Heart right ventricle (tissue), 16 donors: ENCODE data around the gene NUDT8. TPM values are rescaled to one million over a fixed set of nuclear protein-coding genes. Genes with fewer than 3 reads are reported as not detected.

Experiments used
- ATAC-seq, 8 donors: fragments of 200-7000 bp; cut with Tn5 transposase; one replicate each; pipeline ENCODE4 v1.9.1; 2020; ENCODE audit warnings: mild to moderate bottlenecking in 8 of 8, moderate library complexity in 8 of 8, moderate number of reproducible peaks in 1 of 8
- DNase-seq, 2 donors: peaks; one replicate each; pipeline ENCODE4 v3.0.0-alpha.2; 2020
- H3K27ac ChIP-seq, 10 donors: fragments of 200-600 bp; sonication (generic) in 2 of 10; one replicate each; pipeline versions ENCODE4 v1.5.0 to v1.8.0; 2020 to 2022; ENCODE audit warnings: mild to moderate bottlenecking in 3 of 10
- H3K27me3 ChIP-seq, 7 donors: fragments of 200-600 bp; one replicate each; pipeline ENCODE4 v1.8.0; 2021 to 2022; ENCODE audit warnings: mild to moderate bottlenecking in 2 of 7
- H3K36me3 ChIP-seq, 9 donors: fragments of 200-600 bp; sonication (generic) in 1 of 9; one replicate each; pipeline versions ENCODE4 v1.5.0 to v1.8.0; 2020 to 2022; ENCODE audit warnings: mild to moderate bottlenecking in 2 of 9
- H3K4me1 ChIP-seq, 9 donors: fragments of 200-600 bp; sonication (generic) in 1 of 9; one replicate each; pipeline versions ENCODE4 v1.5.0 to v1.8.0; 2020 to 2022; ENCODE audit warnings: mild to moderate bottlenecking in 4 of 9
- H3K4me3 ChIP-seq, 10 donors: fragments of 200-600 bp; sonication (generic) in 2 of 10; one replicate each; pipeline versions ENCODE4 v1.5.0 to v1.8.0; 2020 to 2022; ENCODE audit warnings: mild to moderate bottlenecking in 7 of 10, moderate library complexity in 2 of 10
- H3K9me3 ChIP-seq, 11 donors: fragments of 200-600 bp in 10 of 11; sonication (generic) in 2 of 11; one replicate each; pipeline versions ENCODE4 v1.5.0 to v1.8.0; 2013 to 2022; ENCODE audit warnings: mild to moderate bottlenecking in 2 of 11, control low read depth in 1 of 11, moderate library complexity in 1 of 11
- CTCF ChIP-seq, 9 donors: fragments of 200-600 bp; sonication (generic) in 2 of 9; IDR thresholded peaks; one replicate each; pipeline versions ENCODE4 v1.5.0 to v1.8.0; 2021 to 2022; ENCODE audit warnings: antibody characterized with exemption in 9 of 9, mild to moderate bottlenecking in 5 of 9, moderate library complexity in 1 of 9
- WGBS, 2 donors: extraction: QIAGEN DNeasy Blood & Tissue Kit; methylation state at CpG; one replicate each; pipeline ENCODE4 v1.1.7; 2013; ENCODE audit warnings: inconsistent platforms in 1 of 2; 5-methylcytosine and 5-hydroxymethylcytosine counted together
- intact Hi-C, 10 donors: fragments of 100-400 bp; cut with DNase I; formaldehyde crosslinking; loops; one replicate each; pipeline versions ENCODE4 v1.11.1 to v1.14.2; 2022
- polyA plus RNA-seq, 2 donors: library from polyadenylated mRNA; stranded (reverse); fragments of 200-250 nt; gene quantifications; one replicate each; pipeline ENCODE4 v1.2.3, GENCODE V29; 2013
- total RNA-seq, 10 donors: library from RNA; stranded (reverse); fragmentation: NEBNext Ultra II Directional in 3 of 10; extraction: Animal tissue kit (Norgen Biotek cat#: 25700) in 3 of 10; gene quantifications; one replicate each; pipeline versions ENCODE4 v1.2.1 to v1.2.4, GENCODE V29; 2021 to 2023
- donor health status: Arrhythmogenic right ventricular cardiomyopathy.
- donor health status: ischemic (EF 13 %, LVEDD 7.1; RV severe dilation, severe dysfunction).
- donor health status: healthy with polysubstance abuse.
- donor health status: DM: no; HTN: yes; CAD: no.
- donor health status: DM: no; HTN: no; CAD: no.
- donor health status: ischemic (EF 25% LVEDD 6.9; RV normal size, moderate dysfunction).
- donor health status: ischemic (EF 25% LVEDD 5.7; RV mildly dilated, moderate dysfunction).
- donor health status: healthy.
- donor health status: DM: yes; HTN: yes; CAD: no.
- donor health status: Ischemic cardiomyopathy.
- donor health status: ischemic (EF 35%, LVEDD 5.7; RV mildly dilated, moderate dysfunction).
- donor health status: nonischemic (EF 11% LVEDD 7.7; RV severe dilation, severe dysfunction).
- donor health status: DM: yes; HTN: yes; CAD: no.
- donor health status: PGD.
- donor health status: ischemic (EF 29% LVEDD 5.4; RV normal size, mild dysfunction).
- donor health status: nonischemic (EF 23%, LVEDD 6.1; RV moderate dilation, normal function).

Gene NUDT8
- total and polyA plus RNA-seq, 12 donors: 40.5 to 107 (median 51.7) TPM

- no peak for ATAC-seq
- Histone ChIP-seq H3K4me1 (peaks cover 0 to 30% (median 19%) of the 10 kb centered on the region in 9 donors), H3K4me3 (peak overlapping the region; percentile 16 to 80 (median 64)), H3K36me3 (no peaks in the 10 kb centered on the region), H3K27me3 (no peaks in the 10 kb centered on the region), H3K27ac (peak overlapping the region; percentile 16 to 98 (median 92)), H3K9me3 (no peaks in the 10 kb centered on the region)
- intact Hi-C loops: loop anchor here in 4 of 10 donors (2.0 to 10.0 kb wide), 3 partner anchors 24 to 174 kb away; partner anchors contain the start of gene NDUFV1 (in 1 of the 4)
- 57 to 60% methylated on average over 16 of the region's 16 CpGs for WGBS, 2 donors
- no peak for DNase-seq
- TF ChIP-seq CTCF (IDR thresholded peaks at IDR 0.05): peak in 3 of 9 donors; percentile 2 to 16 (median 3)
These were observed 1.2 kb upstream of the NUDT8 start for GRCh38 chr11:67630943-67631331.

GRCh38 chr11:67630228-67630942 lies 648 bp upstream of the NUDT8 start:
- H3K4me3 ChIP-seq: peak overlapping the region; percentile 16 to 80 (median 64)
- DNase-seq: peak; percentile 98 to 99
- peaks cover 0 to 30% (median 19%) of the 10 kb centered on the region in 9 donors for H3K4me1 ChIP-seq
- peak overlapping the region; percentile 16 to 98 (median 92) for H3K27ac ChIP-seq
- H3K27me3 ChIP-seq: no peaks in the 10 kb centered on the region
- no peaks in the 10 kb centered on the region for H3K9me3 ChIP-seq
- 1% methylated on average over 56 to 70 of the region's 70 CpGs for WGBS, 2 donors
- TF ChIP-seq CTCF (IDR thresholded peaks at IDR 0.05): peak; percentile 21 to 85 (median 77)
- H3K36me3 ChIP-seq: no peaks in the 10 kb centered on the region
- intact Hi-C loops: loop anchor here in 4 of 10 donors (2.0 to 10.0 kb wide), 3 partner anchors 24 to 174 kb away; partner anchors contain the start of gene NDUFV1 (in 1 of the 4)
- peak; percentile 87 to 95 (median 92) for ATAC-seq

GRCh38 chr11:67628710-67629385 lies 889 bp downstream of the NUDT8 start:
- WGBS, 2 donors: 48 to 50% methylated on average over 25 of the region's 25 CpGs

More at GRCh38 chr11:67628710-67629385, 889 bp downstream of the NUDT8 start:
- no peaks in the 10 kb centered on the region for H3K9me3 ChIP-seq
- peak overlapping the region; percentile 79 to 98 (median 90) for H3K27ac ChIP-seq
- DNase-seq: peak in 1 of 2 donors; percentile 24
- H3K4me1 ChIP-seq: peaks cover 0 to 30% (median 19%) of the 10 kb centered on the region in 9 donors
- no peak for TF ChIP-seq CTCF (IDR thresholded peaks at IDR 0.05)
- no peaks in the 10 kb centered on the region for H3K27me3 ChIP-seq
- ATAC-seq: no peak
- intact Hi-C loops: loop anchor here in 1 of 10 donors (2.0 kb wide), 1 partner anchor 30 kb away; no protein-coding TSS in a partner anchor
- no peaks in the 10 kb centered on the region for H3K36me3 ChIP-seq
- H3K4me3 ChIP-seq: peak overlapping the region; percentile 47 to 80 (median 63)
